HG03342 (cell line): ENCODE data around the gene PHACTR1.

Experiments
- ATAC-seq: cut with Tn5 transposase; IDR thresholded peaks from one replicate; pipeline ENCODE4 v1.9.1; 2021; ENCODE audit warnings: mild to moderate bottlenecking, moderate library complexity; ENCODE audit not compliant: unreplicated experiment

The PHACTR1 gene

DNA sequence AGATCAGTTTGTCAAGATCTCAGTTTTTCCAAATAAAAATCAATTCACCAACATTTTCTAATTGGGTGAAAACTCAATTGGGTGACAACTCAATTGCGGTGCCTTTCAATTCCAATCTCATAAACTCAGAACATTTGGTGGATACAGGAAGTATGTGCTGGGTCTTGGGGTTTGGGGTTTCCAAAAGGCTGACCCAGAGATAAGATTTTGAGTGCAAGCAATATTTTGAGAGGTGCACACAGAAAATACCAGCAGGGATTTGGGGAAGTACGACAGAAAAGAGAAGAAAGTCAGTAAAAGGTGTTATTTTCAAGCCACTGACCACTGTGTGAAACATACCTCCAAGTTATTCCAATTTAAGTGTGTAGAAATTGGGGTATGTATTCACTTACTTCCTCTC lies 258.0 kb downstream of the PHACTR1 start:
- ATAC-seq: no peak

DNA sequence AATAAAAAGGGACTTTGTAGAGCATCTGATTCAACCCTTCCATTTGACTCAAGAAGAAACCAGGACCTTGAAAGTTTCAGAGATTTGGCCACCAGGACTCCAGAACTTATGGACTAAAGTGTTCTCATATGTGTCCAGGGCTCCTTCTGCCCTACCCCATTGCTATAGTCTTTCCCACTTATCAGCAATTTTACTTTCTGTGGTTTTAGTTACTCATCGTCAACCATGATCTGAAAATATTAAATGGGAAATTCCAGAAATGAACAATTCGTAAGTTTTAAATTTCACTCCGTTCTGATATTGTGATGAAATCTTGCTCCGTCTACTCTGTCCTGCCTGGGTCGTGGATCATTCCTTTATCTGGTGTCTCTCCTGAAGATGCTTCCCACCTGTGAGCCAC lies 259.8 kb downstream of the PHACTR1 start:
- ATAC-seq: no peak

DNA sequence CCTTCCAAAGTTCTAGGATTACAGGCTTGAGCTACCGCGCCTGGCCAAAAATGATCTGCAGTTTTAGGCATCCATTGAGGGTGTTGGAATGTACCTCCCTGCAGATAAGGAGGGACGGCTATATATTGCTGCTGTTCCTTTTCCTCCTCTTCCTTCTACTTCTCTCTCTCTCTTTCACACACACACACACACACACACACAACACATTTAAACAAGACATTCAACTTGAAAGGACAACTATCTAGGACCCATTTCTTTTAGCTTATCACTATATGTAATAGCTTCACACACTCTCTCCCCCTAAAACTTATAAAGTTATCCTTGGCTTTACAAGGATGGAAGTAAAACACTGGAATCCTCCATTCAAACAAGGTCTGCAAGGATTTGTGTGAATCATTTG lies 260.6 kb downstream of the PHACTR1 start:
- no peak for ATAC-seq

DNA sequence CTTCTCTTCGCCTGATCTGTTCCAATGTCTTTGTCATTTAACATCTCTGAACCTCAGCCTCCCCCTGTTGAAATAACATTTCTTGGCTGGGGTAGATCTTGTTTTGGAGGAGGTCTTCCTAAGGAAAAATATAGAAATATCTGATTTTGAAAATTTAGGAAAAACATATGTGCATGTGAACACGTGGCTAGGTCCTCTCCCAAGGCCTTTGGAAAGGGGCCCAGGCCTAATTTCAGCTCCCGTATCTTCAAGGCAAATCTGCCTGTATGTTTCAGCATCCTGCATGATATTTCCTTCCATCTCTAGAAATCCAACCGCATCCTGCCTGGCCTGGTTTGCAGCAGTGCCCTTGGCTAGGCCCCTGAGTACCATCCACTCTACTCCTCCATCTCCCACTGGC lies 261.2 kb downstream of the PHACTR1 start:
- no peak for ATAC-seq

DNA sequence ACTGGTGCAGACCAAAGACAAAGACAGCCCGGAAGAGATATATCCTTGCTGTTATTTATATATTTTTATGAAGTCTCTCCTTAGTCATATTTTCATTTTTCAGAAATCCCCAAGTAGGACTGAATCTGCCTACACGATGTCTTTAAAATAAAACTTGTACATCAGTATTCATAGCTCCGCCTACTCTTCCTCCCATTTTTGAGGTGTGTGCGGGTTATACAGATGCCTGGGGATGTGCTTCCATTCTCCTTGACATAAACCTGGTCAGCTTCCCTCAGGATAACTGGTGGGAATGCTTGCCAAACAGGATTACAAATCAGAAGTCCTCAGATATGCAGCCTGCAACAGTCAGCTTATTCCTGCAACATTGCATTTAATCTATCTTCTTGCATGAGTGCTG lies 264.2 kb downstream of the PHACTR1 start:
- ATAC-seq: no peak

DNA sequence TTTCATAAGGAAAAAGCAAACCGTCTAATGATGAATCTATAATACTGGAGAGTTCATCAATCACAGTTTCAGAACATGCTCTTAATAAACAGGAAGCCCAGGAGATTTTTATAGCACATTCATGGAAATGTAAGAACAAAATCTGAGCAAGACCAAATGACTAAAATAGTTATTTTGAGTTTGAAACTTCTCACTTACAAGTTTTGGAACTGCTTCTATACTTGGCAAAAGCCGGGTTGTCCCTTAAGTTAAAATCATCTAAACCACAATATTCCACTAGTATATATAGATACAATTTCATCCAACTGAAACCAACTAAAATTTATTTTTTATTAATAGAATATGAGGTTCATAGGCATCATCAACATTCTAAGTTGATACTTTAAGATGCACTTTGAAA lies 268.2 kb downstream of the PHACTR1 start:
- ATAC-seq: no peak

DNA sequence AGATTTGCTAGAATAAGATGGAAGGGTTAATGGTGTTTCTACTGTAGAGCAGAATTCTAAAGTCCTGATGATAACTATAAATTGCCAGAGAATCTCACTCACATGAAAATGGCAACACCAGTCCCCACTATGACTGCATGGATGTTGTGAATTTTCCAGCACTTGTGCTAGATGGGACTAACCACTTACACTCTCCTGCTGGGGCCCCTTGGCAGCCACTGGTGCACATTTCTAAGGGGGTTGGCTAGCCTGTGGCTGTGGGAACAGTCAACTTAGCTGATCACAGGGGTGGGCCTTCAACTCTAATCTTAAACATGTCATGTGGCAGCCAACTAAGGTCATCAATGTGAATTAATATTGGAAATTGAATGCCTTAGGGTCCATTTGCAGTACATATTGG lies 271.2 kb downstream of the PHACTR1 start:
- ATAC-seq: no peak

DNA sequence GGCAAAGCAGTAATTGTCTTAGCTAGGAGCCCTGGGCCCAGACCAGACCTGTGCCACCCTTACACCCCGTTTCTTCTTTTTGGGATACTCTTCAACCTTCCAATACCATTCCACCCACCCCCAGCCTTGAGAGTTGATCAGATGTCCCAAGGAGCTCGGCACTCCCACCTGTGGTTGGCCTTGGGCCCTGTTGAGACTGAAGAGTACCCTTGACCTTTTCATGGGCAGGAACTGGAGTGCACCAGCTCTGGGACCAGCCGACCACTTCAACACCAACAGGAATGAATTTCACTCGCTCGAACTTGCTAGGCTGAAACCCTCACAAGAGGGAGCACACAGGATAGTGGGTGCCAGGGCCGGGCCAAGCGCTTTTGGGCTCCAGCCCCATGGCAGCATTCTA lies 273.6 kb downstream of the PHACTR1 start:
- ATAC-seq: no peak

DNA sequence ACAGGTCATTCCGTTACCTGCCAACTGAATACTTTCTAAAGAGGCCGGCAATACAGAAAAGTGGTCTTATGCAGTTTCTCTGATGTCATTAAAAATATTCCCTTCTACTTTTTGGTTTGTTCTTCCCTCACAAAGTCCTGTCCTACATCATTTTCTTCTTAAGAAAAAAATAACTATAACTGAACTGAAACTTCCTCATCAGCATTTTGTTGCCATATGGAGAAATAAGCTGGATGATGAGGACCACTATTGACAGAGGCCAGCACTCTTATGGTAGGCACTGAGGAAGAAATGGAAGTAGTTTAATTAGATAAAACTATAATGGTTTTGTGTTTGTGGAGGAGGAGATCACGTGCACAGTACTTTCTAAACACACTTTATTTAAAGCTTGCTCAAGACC lies 274.9 kb downstream of the PHACTR1 start:
- ATAC-seq: no peak

DNA sequence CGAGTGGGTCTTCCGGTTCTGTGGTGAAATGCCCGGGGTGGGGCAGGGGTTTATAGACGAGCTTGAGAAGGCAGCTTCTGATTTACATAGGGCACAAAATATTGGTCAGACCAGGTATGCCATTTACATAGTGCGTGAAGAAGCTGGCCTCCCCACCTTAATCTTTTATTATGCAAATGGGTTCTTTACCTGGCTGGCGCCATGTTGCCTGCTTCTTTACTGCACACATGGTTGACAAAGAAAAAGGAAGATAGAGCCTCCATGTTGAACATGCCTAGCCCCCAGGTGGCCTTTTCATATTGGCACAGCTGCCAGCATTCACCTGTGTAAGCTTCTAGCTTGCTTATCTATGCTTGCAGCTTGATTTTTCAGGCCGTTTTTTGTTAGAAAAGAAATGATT lies 276.2 kb downstream of the PHACTR1 start:
- ATAC-seq: no peak

DNA sequence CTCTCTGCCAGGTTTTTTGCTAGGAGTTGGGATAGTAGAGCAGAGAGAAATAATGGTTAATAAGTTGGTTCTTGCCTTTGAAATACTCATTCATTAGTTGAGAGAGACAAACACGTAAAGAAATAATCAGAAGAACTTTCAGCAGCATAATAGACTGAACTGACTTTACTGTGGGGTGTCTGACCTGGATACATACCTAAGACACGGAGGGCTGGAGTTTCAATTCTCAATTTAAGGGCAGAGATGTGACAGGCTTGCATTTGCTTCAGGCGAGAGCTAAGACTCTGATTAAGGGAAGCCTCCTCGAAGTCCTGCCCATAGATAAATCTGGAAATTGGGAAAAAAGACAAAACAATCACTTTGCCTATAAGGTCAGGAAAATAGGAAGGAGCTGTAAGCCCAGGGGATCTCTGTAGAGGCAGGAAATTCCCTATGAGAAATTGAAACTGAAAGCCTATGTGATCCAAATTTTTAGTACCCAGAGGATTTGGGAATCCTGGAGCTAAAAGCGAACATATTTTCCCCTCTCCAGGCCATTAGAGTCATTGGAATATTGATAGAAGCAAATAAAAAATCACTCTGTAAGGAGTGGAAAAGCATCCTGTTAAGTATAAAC lies 276.8 kb downstream of the PHACTR1 start:
- no peak for ATAC-seq

DNA sequence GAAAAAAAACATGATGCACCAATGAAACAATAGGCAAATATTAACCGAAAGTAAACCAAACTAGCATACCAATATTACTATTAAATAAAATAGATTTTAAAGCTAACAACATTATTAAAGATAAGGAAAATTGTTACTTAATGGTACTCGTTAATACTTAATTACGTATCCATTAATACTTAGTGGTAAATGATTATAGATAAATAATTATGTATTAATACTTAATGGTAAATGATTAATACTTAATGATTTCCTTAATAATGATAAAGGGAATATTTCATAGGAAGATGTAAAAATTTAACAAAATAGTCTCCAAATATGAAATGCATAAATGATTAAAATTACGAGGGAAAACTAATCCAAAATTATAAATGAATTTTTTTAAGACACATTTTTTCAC lies 278.9 kb downstream of the PHACTR1 start:
- ATAC-seq: no peak

DNA sequence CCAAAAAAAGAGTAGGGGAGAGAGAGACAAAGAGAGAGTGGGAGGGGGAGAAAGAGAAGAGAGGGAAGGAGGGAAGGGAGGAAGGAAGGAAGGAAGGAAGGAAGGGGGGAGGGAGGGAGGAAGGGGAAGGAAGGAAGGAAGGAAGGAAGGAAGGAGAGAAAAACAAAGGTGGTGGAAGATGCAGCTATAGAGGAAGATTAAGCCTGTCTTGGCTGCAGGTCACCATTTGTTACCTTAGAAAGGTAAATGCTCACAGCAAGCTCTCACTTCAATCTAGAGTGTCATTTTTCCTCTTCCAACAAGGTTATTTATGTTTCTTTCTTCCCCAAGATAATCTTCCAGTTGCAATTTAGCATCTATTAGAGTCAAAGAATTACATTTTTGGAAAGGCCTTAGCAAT lies 284.0 kb downstream of the PHACTR1 start:
- no peak for ATAC-seq

DNA sequence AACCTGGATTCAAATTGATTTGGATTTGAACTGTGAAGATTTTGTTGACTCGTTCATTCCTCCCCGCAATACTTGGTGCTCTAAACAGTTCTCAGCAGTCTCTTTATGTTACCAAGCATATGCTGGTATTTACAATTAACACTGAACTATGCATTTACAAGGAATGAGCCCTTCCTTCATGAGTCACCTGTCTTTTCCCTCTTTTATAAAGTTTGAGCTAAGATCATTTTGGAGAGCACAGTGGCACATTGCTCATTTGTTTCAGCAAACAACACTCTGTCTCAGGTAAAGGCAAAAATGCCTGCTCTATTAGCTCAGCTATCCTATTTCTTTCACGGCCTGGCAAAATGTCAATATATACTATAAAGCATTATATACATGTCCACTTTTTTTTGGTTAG lies 285.4 kb downstream of the PHACTR1 start:
- no peak for ATAC-seq

DNA sequence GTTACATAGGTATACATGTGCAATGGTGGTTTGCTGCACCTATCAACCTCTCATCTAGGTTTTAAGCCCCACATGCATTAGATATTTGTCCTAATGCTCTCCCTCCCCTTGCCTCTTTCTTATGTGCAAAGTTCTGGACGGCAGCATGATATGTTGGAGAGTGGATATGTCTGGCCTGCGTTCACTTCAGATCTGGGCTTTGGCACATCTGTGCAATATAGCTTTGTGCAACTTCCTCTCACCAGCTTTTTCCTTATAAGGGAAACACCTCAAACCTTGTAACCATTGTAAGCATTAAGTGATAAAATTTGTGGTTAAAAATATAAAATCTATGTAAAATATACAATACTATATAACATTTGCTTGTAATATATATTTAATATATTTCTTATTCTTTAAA lies 288.0 kb downstream of the PHACTR1 start:
- ATAC-seq: no peak

DNA sequence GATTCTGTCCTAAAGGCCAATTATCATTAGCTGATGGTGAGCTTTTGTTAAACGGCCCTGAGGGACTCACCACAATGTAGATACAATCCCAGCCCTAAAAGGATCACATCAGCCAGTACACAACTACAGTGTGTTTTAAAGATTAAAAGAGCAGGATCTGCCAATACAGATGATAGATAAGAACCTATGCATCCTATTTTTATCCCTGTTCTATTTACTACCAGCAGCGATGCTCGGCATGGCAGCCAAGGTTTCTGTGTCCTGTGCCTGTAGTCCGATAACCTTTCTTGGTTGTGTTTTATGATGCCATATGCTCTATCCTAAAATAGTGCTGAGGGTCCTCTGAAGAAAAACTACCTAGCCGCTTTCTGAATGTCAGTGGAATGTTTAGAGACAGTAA lies 289.4 kb downstream of the PHACTR1 start:
- ATAC-seq: no peak

DNA sequence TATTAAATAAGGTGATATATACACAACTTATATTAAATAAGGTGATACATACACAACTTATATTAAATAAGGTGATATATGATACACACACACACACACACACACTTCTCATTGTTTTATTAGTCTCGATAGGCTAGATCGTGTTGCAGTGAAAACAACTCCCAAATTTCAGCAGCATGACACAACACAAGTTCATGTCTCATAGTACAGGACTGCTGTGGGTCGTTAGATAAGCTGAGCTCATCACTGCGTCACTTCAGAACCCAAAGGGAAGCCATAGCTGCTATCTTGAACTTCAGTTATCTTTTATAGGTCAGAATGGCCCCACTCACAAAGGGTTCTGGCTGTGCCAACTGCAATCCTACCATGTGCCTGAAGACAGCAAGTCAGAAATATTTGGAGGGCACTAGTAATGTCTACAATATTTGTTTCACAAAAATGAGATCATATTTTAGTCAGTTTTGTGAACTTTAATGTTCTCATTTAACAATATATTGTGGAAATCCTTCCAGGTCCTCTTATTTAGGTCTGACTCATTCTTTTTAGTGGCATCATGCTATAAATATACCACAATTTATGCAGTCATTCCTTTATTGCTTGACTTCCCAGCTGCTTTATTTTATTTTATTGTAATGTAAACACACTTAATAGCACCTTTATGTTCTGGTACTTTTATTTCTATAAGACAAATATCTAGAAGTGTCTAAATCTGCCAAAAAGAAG lies 290.2 kb downstream of the PHACTR1 start:
- no peak for ATAC-seq

DNA sequence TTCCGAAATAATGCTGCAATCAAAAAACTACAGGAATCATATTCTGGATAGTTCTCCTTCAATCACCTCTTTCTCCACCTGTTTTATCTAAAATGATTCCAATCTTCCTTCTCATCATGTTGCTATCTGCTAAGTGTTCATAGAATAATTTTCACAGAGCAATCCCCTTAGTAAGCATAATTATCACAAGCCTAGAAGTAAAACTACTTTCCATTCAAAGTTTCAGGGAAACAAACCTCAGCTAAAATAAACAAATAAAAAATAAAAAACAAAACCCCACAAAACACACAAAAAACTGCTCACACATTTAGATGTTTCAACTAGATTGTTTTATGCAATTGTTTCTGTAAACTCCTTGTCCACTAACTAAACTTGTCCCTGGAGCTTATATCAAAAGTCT lies 291.2 kb downstream of the PHACTR1 start:
- ATAC-seq: no peak

DNA sequence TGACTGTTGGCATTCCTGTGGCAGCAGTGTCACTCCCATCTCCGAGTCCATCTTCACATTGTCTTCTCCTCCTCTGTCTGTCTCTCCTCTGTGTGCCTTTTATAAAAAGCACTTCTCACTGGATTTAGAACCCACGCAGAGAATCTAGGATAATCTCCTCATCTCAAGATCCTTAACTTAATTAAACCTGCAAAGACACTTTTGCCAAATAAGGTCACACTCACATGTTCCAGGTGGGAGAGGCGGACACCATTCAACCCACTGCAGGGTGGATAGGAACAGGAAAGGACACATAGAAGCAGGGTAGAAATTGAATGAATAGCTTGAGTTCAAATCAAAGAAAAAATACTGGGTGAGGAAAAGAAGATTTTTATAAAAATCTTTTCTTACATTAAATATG lies 292.5 kb downstream of the PHACTR1 start:
- no peak for ATAC-seq

DNA sequence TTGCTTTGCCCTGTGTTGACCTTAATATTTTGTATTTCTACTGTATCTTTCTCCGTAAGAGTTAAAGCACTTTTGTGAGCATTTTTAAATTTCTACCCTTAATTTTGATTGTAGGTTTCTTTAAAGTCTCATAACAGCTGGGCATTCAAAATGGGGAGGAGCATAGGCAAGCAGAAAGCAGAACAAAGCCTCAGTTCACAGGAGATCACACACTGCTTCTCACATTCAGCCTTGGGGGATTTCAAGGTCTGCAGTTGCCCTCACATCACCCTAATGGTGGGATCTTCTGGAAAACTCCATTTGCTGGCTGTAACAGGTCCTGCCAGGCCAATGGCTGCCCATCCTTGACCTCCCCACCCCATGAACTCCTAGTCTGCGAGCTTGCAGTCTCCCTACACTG lies 292.9 kb downstream of the PHACTR1 start:
- no peak for ATAC-seq

DNA sequence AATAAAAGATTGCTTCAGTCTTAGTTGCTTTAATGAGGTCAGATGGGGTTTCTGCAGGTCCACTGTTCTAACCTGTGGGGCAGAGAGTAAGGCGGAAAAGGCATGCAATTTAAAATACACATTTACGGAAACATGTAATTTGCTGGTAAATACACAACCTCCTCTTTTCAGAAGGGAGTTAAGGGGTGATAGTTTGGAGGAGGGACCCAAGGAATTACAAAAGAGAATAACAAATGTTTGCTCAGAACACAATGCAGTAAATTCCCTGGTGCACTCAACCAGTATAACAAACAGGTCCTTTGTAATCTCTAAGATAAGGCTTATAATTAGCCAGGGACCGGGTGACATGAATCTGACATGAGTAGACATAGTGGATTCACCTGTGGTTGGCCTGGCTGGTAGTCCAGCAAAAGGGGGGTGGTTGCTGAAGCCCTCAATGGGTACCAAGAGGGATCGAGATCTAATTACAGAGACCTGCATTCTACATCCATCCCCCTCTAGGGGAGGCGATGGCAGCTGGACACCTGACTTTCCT lies 295.1 kb downstream of the PHACTR1 start:
- ATAC-seq: no peak

DNA sequence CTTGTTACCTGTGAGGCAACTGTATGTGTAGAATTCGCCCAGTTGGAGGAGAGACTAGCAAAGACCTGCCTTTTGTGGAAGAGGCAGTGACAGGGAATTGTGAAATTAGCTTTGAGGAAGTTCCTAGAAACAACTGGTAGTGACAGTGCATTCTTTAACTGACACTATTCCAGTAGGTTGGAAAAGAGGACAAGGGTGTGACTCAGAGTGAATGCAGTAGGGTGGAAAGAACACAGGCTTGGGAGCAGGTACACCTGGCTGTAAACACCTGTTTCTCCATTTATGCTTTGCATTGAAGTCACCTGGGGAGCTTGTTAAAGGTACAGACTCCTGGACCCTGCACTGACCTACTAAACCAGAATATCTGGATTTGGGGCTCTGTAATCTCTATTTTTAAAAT lies 295.7 kb downstream of the PHACTR1 start:
- no peak for ATAC-seq
